WTC11 (cell line): ENCODE results near the gene LYRM1. TPM values are rescaled to one million over a fixed set of nuclear protein-coding genes. Genes with fewer than 3 reads are reported as not detected.

ENCODE experiments used
- ATAC-seq: fragments of 200-7000 bp; cut with Tn5 transposase; 2 replicates; pipeline ENCODE4 v1.10.0; 2021; ENCODE audit warnings: mild to moderate bottlenecking, moderate library complexity
- CTCF ChIA-PET: fragments of 300-600 bp; sonication (Branson Sonifier 250); formaldehyde crosslinking; loops from one replicate; lab custom pipeline; 2021; ENCODE audit warnings: antibody characterized with exemption; lab: Charles Lee
- POLR2A ChIA-PET: fragments of 350-600 bp; sonication (Branson Sonifier 250); formaldehyde crosslinking; loops from one replicate; lab custom pipeline; 2021; ENCODE audit warnings: antibody characterized with exemption; lab: Charles Lee
- DNase-seq: peaks from one replicate; pipeline ENCODE4 v3.0.0; 2021; ENCODE audit warnings: low spot score
- H3K27ac Mint-ChIP-seq: 2 replicates; pipeline ENCODE4 v1.8.0; 2021; ENCODE audit warnings: mixed read lengths
- H3K27me3 Mint-ChIP-seq: 2 replicates; pipeline ENCODE4 v1.8.0; 2021; ENCODE audit warnings: low read depth, mild to moderate bottlenecking, moderate library complexity, mixed read lengths
- H3K36me3 Mint-ChIP-seq: 2 replicates; pipeline ENCODE4 v1.8.0; 2021; ENCODE audit warnings: mixed read lengths
- H3K4me1 Mint-ChIP-seq: 2 replicates; pipeline ENCODE4 v1.8.0; 2022; ENCODE audit warnings: mixed read lengths
- H3K4me3 Mint-ChIP-seq: 2 replicates; pipeline ENCODE4 v1.8.0; 2021; ENCODE audit warnings: mild to moderate bottlenecking, moderate library complexity, mixed read lengths
- H3K9me3 Mint-ChIP-seq: 2 replicates; pipeline ENCODE4 v1.8.0; 2021; ENCODE audit warnings: mixed read lengths
- CBFB ChIP-seq: sonication (generic); formaldehyde crosslinking; IDR thresholded peaks from 2 replicates; pipeline ENCODE4 v1.8.1; 2022; ENCODE audit warnings: mild to moderate bottlenecking, low read depth, missing genetic modification reagents
- E2F4 ChIP-seq: sonication (generic); formaldehyde crosslinking; IDR thresholded peaks from 2 replicates; pipeline ENCODE4 v1.8.1; 2022; ENCODE audit warnings: low read depth, mild to moderate bottlenecking, moderate library complexity, missing genetic modification reagents, borderline replicate concordance
- FOXP1 ChIP-seq: sonication (generic); formaldehyde crosslinking; IDR thresholded peaks from 2 replicates; pipeline ENCODE4 v1.8.0; 2022; ENCODE audit warnings: missing genetic modification reagents, mild to moderate bottlenecking, moderate library complexity, borderline replicate concordance
- PREB ChIP-seq: sonication (generic); formaldehyde crosslinking; IDR thresholded peaks from 2 replicates; pipeline ENCODE4 v1.8.1; 2022; ENCODE audit warnings: mild to moderate bottlenecking, missing genetic modification reagents, moderate library complexity, borderline replicate concordance
- SMAD3 ChIP-seq: sonication (generic); formaldehyde crosslinking; IDR thresholded peaks from 2 replicates; pipeline ENCODE4 v1.8.0; 2022; ENCODE audit warnings: missing genetic modification reagents, mild to moderate bottlenecking, borderline replicate concordance
- SMAD4 ChIP-seq: sonication (generic); formaldehyde crosslinking; IDR thresholded peaks from 2 replicates; pipeline ENCODE4 v1.8.0; 2022; ENCODE audit warnings: mild to moderate bottlenecking, missing genetic modification reagents
- STAT6 ChIP-seq: sonication (generic); formaldehyde crosslinking; conservative IDR thresholded peaks from 2 replicates; pipeline ENCODE4 v1.8.1; 2023; ENCODE audit warnings: mild to moderate bottlenecking, low read depth, missing genetic modification reagents, moderate library complexity
- TCF7 ChIP-seq: sonication (generic); formaldehyde crosslinking; IDR thresholded peaks from 2 replicates; pipeline ENCODE4 v1.8.0; 2022; ENCODE audit warnings: mild to moderate bottlenecking, low read depth, missing genetic modification reagents, moderate library complexity
- ZMAT4 ChIP-seq: fragments of 250-450 bp; sonication (Bioruptor Pico); IDR thresholded peaks from 2 replicates; pipeline ENCODE4 v1.9.0; 2021; ENCODE audit warnings: mild to moderate bottlenecking
- ZNF232 ChIP-seq: sonication (generic); formaldehyde crosslinking; IDR thresholded peaks from 2 replicates; pipeline ENCODE4 v1.8.0; 2022; ENCODE audit warnings: mild to moderate bottlenecking, missing genetic modification reagents
- ZNF396 ChIP-seq: fragments of 250-450 bp; sonication (Bioruptor Pico); IDR thresholded peaks from 2 replicates; pipeline ENCODE4 v1.8.0; 2021; ENCODE audit warnings: mild to moderate bottlenecking, moderate library complexity, borderline replicate concordance
- ZNF512 ChIP-seq: sonication (generic); formaldehyde crosslinking; IDR thresholded peaks from 2 replicates; pipeline ENCODE4 v1.8.1; 2022; ENCODE audit warnings: missing genetic modification reagents, borderline replicate concordance
- total RNA-seq: library from RNA; stranded (reverse); gene quantifications from 3 replicates; pipeline ENCODE4 v1.2.3, GENCODE V29; 2021
- TF ChIP-seq, protein P1 (sequence below): sonication (generic); formaldehyde crosslinking; IDR thresholded peaks from 2 replicates; pipeline ENCODE4 v1.8.0; 2023; ENCODE audit warnings: missing genetic modification reagents, mild to moderate bottlenecking, borderline replicate concordance
- TF ChIP-seq, protein P2 (sequence below): fragments of 250-450 bp; sonication (Bioruptor Pico); IDR thresholded peaks from 2 replicates; pipeline ENCODE4 v1.8.0; 2021; ENCODE audit warnings: mild to moderate bottlenecking
- TF ChIP-seq, protein P3 (sequence below): fragments of 250-450 bp; sonication (Bioruptor Pico); IDR thresholded peaks from 2 replicates; pipeline ENCODE4 v1.9.0; 2021; ENCODE audit warnings: moderate library complexity, mild to moderate bottlenecking, inconsistent platforms, borderline replicate concordance

LYRM1 gene
- total RNA-seq, 1 experiment from 2014 or later: 11.4 TPM

DNA sequence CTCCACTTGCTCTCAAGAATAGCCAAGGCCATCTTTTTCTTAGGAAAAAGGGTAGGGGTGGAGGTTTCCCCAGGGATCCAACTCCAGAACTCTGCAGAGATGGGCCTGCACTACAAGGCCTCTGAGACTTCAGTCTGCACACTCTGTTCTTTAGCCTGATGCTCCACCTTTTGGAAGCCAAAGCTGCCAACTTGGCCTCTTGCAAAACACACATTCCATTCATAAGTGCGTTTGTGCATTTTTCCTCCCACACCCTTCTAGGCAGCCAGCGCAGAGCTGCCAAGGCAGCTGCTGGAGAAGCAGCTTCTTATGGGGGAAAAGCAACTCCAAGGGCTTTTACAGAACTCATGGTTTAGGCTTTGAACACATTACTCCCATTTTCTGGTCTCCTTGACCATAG is 49.0 kb upstream of the LYRM1 start (continued):
- TF ChIP-seq, protein P1, sequence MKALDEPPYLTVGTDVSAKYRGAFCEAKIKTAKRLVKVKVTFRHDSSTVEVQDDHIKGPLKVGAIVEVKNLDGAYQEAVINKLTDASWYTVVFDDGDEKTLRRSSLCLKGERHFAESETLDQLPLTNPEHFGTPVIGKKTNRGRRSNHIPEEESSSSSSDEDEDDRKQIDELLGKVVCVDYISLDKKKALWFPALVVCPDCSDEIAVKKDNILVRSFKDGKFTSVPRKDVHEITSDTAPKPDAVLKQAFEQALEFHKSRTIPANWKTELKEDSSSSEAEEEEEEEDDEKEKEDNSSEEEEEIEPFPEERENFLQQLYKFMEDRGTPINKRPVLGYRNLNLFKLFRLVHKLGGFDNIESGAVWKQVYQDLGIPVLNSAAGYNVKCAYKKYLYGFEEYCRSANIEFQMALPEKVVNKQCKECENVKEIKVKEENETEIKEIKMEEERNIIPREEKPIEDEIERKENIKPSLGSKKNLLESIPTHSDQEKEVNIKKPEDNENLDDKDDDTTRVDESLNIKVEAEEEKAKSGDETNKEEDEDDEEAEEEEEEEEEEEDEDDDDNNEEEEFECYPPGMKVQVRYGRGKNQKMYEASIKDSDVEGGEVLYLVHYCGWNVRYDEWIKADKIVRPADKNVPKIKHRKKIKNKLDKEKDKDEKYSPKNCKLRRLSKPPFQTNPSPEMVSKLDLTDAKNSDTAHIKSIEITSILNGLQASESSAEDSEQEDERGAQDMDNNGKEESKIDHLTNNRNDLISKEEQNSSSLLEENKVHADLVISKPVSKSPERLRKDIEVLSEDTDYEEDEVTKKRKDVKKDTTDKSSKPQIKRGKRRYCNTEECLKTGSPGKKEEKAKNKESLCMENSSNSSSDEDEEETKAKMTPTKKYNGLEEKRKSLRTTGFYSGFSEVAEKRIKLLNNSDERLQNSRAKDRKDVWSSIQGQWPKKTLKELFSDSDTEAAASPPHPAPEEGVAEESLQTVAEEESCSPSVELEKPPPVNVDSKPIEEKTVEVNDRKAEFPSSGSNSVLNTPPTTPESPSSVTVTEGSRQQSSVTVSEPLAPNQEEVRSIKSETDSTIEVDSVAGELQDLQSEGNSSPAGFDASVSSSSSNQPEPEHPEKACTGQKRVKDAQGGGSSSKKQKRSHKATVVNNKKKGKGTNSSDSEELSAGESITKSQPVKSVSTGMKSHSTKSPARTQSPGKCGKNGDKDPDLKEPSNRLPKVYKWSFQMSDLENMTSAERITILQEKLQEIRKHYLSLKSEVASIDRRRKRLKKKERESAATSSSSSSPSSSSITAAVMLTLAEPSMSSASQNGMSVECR (CRISPR knock-in tag): no peak
- TF ChIP-seq E2F4 (no peak), ZNF232 (CRISPR knock-in tag) (no peak), SMAD3 (CRISPR knock-in tag) (no peak), PREB (no peak), ZNF512 (no peak)

- ATAC-seq (no peak), DNase-seq (no peak)
- H3K27ac Mint-ChIP-seq: no peak overlapping the region
- H3K27me3 Mint-ChIP-seq: no peaks in the 10 kb centered on the region
- H3K36me3 Mint-ChIP-seq: peaks cover 3% of the 10 kb centered on the region; the same call in 1 of the 2 replicates
- CTCF ChIA-PET: interaction anchor here (0.6 to 2.5 kb wide), 4 partner anchors 22 to 231 kb away, joined by 3 to 9 read pairs (median 3); no protein-coding TSS in a partner anchor
- POLR2A ChIA-PET: no interaction called here
- H3K4me1 Mint-ChIP-seq: peaks cover 18% of the 10 kb centered on the region
- H3K9me3 Mint-ChIP-seq: no peaks in the 10 kb centered on the region
- H3K4me3 Mint-ChIP-seq: no peak overlapping the region
- TF ChIP-seq, protein P2, sequence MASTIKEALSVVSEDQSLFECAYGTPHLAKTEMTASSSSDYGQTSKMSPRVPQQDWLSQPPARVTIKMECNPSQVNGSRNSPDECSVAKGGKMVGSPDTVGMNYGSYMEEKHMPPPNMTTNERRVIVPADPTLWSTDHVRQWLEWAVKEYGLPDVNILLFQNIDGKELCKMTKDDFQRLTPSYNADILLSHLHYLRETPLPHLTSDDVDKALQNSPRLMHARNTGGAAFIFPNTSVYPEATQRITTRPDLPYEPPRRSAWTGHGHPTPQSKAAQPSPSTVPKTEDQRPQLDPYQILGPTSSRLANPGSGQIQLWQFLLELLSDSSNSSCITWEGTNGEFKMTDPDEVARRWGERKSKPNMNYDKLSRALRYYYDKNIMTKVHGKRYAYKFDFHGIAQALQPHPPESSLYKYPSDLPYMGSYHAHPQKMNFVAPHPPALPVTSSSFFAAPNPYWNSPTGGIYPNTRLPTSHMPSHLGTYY (CRISPR knock-in tag): no peak
- no peak for TF ChIP-seq STAT6
- TF ChIP-seq SMAD4: no peak
- no peak for TF ChIP-seq ZNF396 (CRISPR knock-in tag)
- TF ChIP-seq ZNF512: no peak
- TF ChIP-seq CBFB (CRISPR knock-in tag): no peak
- TF ChIP-seq, protein P3, sequence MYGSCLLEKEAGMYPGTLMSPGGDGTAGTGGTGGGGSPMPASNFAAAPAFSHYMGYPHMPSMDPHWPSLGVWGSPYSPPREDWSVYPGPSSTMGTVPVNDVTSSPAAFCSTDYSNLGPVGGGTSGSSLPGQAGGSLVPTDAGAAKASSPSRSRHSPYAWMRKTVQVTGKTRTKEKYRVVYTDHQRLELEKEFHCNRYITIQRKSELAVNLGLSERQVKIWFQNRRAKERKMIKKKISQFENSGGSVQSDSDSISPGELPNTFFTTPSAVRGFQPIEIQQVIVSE (CRISPR knock-in tag): no peak
- TF ChIP-seq TCF7 (CRISPR knock-in tag): no peak
- TF ChIP-seq FOXP1 (CRISPR knock-in tag): no peak
- no peak for TF ChIP-seq ZMAT4 (CRISPR knock-in tag)
Observed at GRCh38 chr16:20853143-20853542, 47.4 kb upstream of the LYRM1 start.
